ENCODE results near the gene STING1.

DNA sequence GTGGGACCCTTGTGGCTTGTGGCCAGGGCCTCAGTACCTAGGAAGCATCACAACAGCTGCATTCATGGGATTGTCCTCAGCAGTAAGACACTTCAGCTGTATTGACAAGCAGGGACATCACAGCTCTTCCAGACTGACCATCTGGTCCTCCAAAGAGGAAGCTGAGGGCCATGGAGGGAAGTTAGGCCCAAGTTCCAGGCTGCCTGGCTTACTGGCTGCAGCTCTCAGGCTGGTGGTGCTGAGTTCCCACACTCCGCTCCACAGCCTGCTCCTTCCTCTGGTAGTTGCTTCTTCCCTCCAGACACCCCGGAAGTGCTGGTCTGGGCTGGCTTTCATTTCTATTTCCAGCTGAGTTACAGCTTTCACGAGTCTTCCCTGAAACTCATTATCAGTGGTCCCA, 5.7 kb upstream of the STING1 start:
- TF ChIP-seq CTCF (IDR thresholded peaks at IDR 0.05 in 4 of 5, conservative IDR thresholded peaks at IDR 0.05 in 1 of 5) = no peak
- TF ChIP-seq POLR2A (IDR thresholded peaks at IDR 0.05) = no peak

All from gastrocnemius medialis (tissue), 4 donors.